ENCODE measurements around the gene DDX39A. TPM values are rescaled to one million over a fixed set of nuclear protein-coding genes. Genes with fewer than 3 reads are reported as not detected.

The DDX39A gene
- total and polyA plus RNA-seq, 2 of the 13 experiments (the other 11 are each of a cell fraction or from before 2014, with no cell fraction given) = 34.6 to 90.4 TPM

- Histone ChIP-seq H4K20me1 (ENCODE audit: insufficient read depth, low read length) (no peaks in the 10 kb centered on the region), H3K9me3 (ENCODE audit: low read length) (no peaks in the 10 kb centered on the region), H3K9ac (ENCODE audit: insufficient read depth, low read depth, low read length) (no peak overlapping the region), H3K4me1 (ENCODE audit: insufficient read depth, low read length) (peaks cover 21% of the 10 kb centered on the region), H2AFZ (ENCODE audit: low read length) (no peak overlapping the region), H3K36me3 (replicated peaks in 1 of 2; ENCODE audit: control insufficient read depth in 1 of 2, insufficient read depth in 2 of 2, low read length in 2 of 2) (no peaks in the 10 kb centered on the region), H3K4me2 (ENCODE audit: low read depth, low read length) (peak overlapping the region; percentile 38), H3K27me3 (ENCODE audit: control insufficient read depth in 1 of 2, insufficient read depth in 2 of 2, low read length in 2 of 2) (no peaks in the 10 kb centered on the region; a peak in 1 of 5 replicates), H3K27ac (ENCODE audit: extremely low read length, insufficient read depth, low read length) (no peak overlapping the region), H3K79me2 (ENCODE audit: insufficient read depth, low read length) (no peaks in the 10 kb centered on the region), H3K4me3 (replicated peaks in 1 of 3; ENCODE audit: insufficient read depth in 1 of 3, low read depth in 2 of 3, low read length in 3 of 3) (peak overlapping the region in 2 of 3 experiments; percentile 28 to 55; a peak in 2 of 6 replicates)
- DNase-seq (ENCODE audit: low spot score) (peak; percentile 25), ATAC-seq (peak; percentile 75), FAIRE-seq (no peak)
- ChIA-PET POLR2A (interaction anchor here (0.6 kb wide), 1 partner anchor 1182 kb away, joined by 4 read pairs; no protein-coding TSS in a partner anchor), CTCF (ENCODE audit: low intra/inter-chr PET ratio, low total read pairs) (no interaction called here)
- WGBS (ENCODE audit: low lambda C conversion rate) = 7% methylated on average over 24 of the region's 35 CpGs
- intact Hi-C loops (cut with micrococcal nuclease; ENCODE audit: unreplicated experiment) (no loop called here), in situ Hi-C loops (cut with HindIII; ENCODE audit: extremely low pct_ligation_motif_present, low pct_unique_long_range_greater_than_20kb) (loop anchor here (5.0 kb wide), 1 partner anchor 44 kb away; no protein-coding TSS in a partner anchor)
- TF ChIP-seq YEATS4 (CRISPR knock-in tag; IDR thresholded peaks at IDR 0.05; ENCODE audit: borderline replicate concordance) (no peak), UBTF (CRISPR knock-in tag; IDR thresholded peaks at IDR 0.05) (0 out of 2 replicates have a peak, but pooled peaks have one; percentile 17), TEAD2 (CRISPR knock-in tag; IDR thresholded peaks at IDR 0.05) (no peak), PITX1 (CRISPR knock-in tag; IDR thresholded peaks at IDR 0.05) (no peak), TAF15 (IDR thresholded peaks at IDR 0.05; ENCODE audit: low read depth, low read length, poor library complexity, severe bottlenecking) (no peak), ZEB1 (IDR thresholded peaks at IDR 0.05; ENCODE audit: insufficient replicate concordance, low read depth) (no peak), TARDBP (CRISPR knock-in tag; IDR thresholded peaks at IDR 0.05) (no peak)
- no TSS peak for BruUV-seq (replicated peaks)
These were observed 55.7 kb downstream of the DDX39A start for GRCh38 chr19:14363183-14364097.
